Activated CD8-positive, alpha-beta memory T cell treated with anti-CD3 and anti-CD28 coated beads, Interleukin-2, amount 50 U/mL, for 1 hour (primary cell): ENCODE data around the gene AMACR.
"Not testable (repeated sequence)": the region's sequence is repeated elsewhere in the genome, so short reads cannot be mapped to it uniquely, and the experiment has no call there.

ENCODE experiments used
- DNase-seq: peaks from one replicate; pipeline ENCODE4 v3.0.0-alpha.2; 2020; ENCODE audit errors: extremely low read depth

The AMACR gene

GRCh38 chr5:33968211-33969005, 39.4 kb downstream of the AMACR start:
- DNase-seq, result no peak

- no peak for DNase-seq
These were observed 41.0 kb downstream of the AMACR start for GRCh38 chr5:33966805-33967204.

- no peak for DNase-seq
These were observed 43.6 kb downstream of the AMACR start for GRCh38 chr5:33964132-33964700.

GRCh38 chr5:33958176-33958575, 49.7 kb downstream of the AMACR start:
- no peak for DNase-seq

GRCh38 chr5:33957577-33958150, 50.2 kb downstream of the AMACR start:
- no peak for DNase-seq

- DNase-seq, result not testable (repeated sequence)
These were observed 55.7 kb downstream of the AMACR start for GRCh38 chr5:33952175-33952574.

GRCh38 chr5:33944543-33945132, 63.2 kb downstream of the AMACR start:
- DNase-seq, result no peak

- DNase-seq, result no peak
These were observed 66.8 kb downstream of the AMACR start for GRCh38 chr5:33941090-33941489.

GRCh38 chr5:33939556-33940262, 68.1 kb downstream of the AMACR start:
- DNase-seq, result no peak

GRCh38 chr5:33938881-33939280, 69.0 kb downstream of the AMACR start:
- no peak for DNase-seq

GRCh38 chr5:33938507-33938796, 69.4 kb downstream of the AMACR start:
- DNase-seq, result no peak

- DNase-seq, result no peak
These were observed 69.9 kb downstream of the AMACR start for GRCh38 chr5:33937707-33938506.

GRCh38 chr5:33937017-33937706, 70.7 kb downstream of the AMACR start:
- DNase-seq, result no peak

GRCh38 chr5:33936381-33937016, 71.4 kb downstream of the AMACR start, which contains the start of gene RXFP3:
TSS of gene RXFP3 (plus strand) at chr5:33936386. CDS start at chr5:33936741, 355 bp downstream.
- DNase-seq, result no peak
